Measurements from ENCODE around the gene HS3ST1. TPM values are rescaled to one million over a fixed set of nuclear protein-coding genes. Genes with fewer than 3 reads are reported as not detected.

Gene HS3ST1
- total RNA-seq, 1 donor from 2014 or later: 0.37 TPM

DNA sequence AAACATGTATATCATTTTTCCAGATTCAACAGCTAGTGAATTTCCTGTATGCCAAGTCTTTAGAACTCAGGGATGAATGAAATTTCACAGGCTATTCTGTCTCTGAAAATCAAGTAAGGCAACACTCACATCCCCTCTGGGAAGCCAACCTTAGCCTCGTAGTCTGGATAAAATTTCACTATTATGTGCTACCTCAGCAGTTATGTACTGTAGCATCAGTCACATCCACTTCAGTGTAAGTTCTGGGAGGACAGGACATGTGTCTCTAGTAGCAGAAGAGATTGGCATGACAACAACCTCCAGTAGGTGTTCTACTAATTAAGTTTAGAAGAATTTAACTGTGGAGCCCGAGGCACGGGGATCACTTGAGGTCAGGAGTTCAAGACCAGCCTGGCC lies 42.4 kb upstream of the HS3ST1 start:
- H3K9me3 Mint-ChIP-seq: no peaks in the 10 kb centered on the region
- H3K36me3 Mint-ChIP-seq (ENCODE audit: low read depth): no peaks in the 10 kb centered on the region
- TF ChIP-seq CTCF (conservative IDR thresholded peaks at IDR 0.05): no peak
- no peak overlapping the region for H3K4me3 Mint-ChIP-seq
- H3K4me1 Mint-ChIP-seq: peaks cover 3% of the 10 kb centered on the region
- H3K27me3 Mint-ChIP-seq (ENCODE audit: low read depth): no peaks in the 10 kb centered on the region
- H3K27ac Mint-ChIP-seq (ENCODE audit: unreplicated experiment): no peak overlapping the region
- DNase-seq (ENCODE audit: low read depth, low spot score): no peak

DNA sequence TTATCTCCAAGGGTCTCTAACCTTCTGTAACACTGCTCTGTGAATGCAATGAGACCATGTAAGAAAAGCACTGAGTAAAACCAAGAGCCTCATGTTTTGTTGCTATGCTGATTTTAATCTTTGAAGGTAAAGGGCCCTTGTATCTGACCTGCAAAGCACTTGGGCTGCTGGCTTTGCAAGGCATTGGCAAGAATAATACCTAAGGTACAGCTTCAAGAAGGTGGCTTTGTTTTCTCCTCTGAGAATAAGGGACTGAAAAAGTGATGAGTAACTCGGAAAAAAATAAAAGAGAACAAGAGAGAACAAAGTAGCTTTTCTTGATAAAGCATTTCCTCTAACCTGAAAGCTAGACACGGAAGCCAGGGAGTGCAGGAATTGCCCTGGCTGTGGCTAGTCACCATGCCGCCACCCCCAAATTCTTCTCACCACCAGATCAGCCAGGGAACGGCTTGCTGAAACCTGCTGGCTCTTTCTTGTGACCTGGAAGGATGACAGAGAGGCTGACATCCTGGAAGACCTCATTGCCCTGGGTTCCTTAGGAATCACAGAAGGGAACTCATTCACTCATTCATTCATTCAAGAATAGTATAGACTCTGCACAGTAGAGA lies 41.8 kb upstream of the HS3ST1 start:
- H3K4me1 Mint-ChIP-seq: peaks cover 3% of the 10 kb centered on the region
- H3K27me3 Mint-ChIP-seq (ENCODE audit: low read depth): no peaks in the 10 kb centered on the region
- H3K27ac Mint-ChIP-seq (ENCODE audit: unreplicated experiment): no peak overlapping the region
- H3K9me3 Mint-ChIP-seq: no peaks in the 10 kb centered on the region
- no peak overlapping the region for H3K4me3 Mint-ChIP-seq
- no peaks in the 10 kb centered on the region for H3K36me3 Mint-ChIP-seq (ENCODE audit: low read depth)
- DNase-seq (ENCODE audit: low read depth, low spot score): no peak
- TF ChIP-seq CTCF (conservative IDR thresholded peaks at IDR 0.05): no peak

DNA sequence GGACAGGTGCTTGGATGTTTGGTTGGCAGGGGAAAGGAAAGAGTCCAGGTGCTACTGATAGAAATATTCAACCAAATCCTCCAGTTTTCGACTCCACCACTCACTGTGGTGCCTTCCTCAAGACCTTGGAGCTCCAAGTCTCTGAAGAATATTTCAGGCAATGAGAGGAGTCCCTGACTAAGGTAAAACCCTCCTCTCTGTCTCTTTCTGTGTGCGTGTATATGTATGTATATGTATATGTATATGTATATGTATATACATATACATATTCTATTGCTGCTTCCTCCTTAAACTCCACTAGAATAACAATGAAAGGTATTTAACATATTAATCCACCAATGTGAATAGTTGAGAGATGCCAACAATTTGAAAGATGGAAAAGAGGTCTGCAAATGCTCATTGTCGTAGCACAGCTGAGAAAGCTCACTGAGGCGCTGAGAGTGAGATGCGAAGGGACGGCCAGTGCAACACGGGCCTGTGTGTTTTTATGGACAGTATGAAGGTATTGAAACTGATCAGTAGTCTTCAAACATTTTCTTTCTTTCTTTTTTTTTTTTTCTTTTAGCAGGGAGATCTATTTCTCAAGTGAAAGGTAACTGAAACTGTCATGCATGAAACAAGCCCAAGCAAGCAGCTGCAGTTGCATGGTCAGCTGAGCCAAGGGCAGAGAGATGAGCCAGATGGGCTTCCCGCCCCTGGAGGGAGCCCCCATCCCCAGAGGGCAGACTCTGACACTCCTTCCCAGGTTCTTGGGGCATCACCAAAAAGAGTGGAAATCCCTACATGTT lies 41.1 kb upstream of the HS3ST1 start:
- H3K9me3 Mint-ChIP-seq: no peaks in the 10 kb centered on the region
- H3K4me1 Mint-ChIP-seq: peaks cover 3% of the 10 kb centered on the region
- H3K4me3 Mint-ChIP-seq: no peak overlapping the region
- TF ChIP-seq CTCF (conservative IDR thresholded peaks at IDR 0.05): no peak
- no peak for DNase-seq (ENCODE audit: low read depth, low spot score)
- no peak overlapping the region for H3K27ac Mint-ChIP-seq (ENCODE audit: unreplicated experiment)
- H3K27me3 Mint-ChIP-seq (ENCODE audit: low read depth): no peaks in the 10 kb centered on the region
- H3K36me3 Mint-ChIP-seq (ENCODE audit: low read depth): no peaks in the 10 kb centered on the region

GRCh38 chr4:11468901-11469300 lies 40.2 kb upstream of the HS3ST1 start:
- Mint-ChIP-seq H3K9me3 (no peaks in the 10 kb centered on the region), H3K27ac (ENCODE audit: unreplicated experiment) (no peak overlapping the region), H3K27me3 (ENCODE audit: low read depth) (no peaks in the 10 kb centered on the region), H3K4me3 (no peak overlapping the region), H3K36me3 (ENCODE audit: low read depth) (no peaks in the 10 kb centered on the region), H3K4me1 (peaks cover 3% of the 10 kb centered on the region)
- no peak for DNase-seq (ENCODE audit: low read depth, low spot score)
- no peak for TF ChIP-seq CTCF (conservative IDR thresholded peaks at IDR 0.05)

GRCh38 chr4:11467931-11468330 lies 39.2 kb upstream of the HS3ST1 start:
- Mint-ChIP-seq H3K4me3 (no peak overlapping the region), H3K27ac (ENCODE audit: unreplicated experiment) (no peak overlapping the region), H3K9me3 (no peaks in the 10 kb centered on the region), H3K36me3 (ENCODE audit: low read depth) (no peaks in the 10 kb centered on the region), H3K27me3 (ENCODE audit: low read depth) (no peaks in the 10 kb centered on the region), H3K4me1 (peaks cover 3% of the 10 kb centered on the region)
- no peak for TF ChIP-seq CTCF (conservative IDR thresholded peaks at IDR 0.05)
- no peak for DNase-seq (ENCODE audit: low read depth, low spot score)
